K562 (cell line): ENCODE data around the gene RSPH10B.
"Not testable (repeated sequence)": the region's sequence is repeated elsewhere in the genome, so short reads cannot be mapped to it uniquely, and the experiment has no call there.

ENCODE experiments used
- CTCF ChIP-seq, 3 experiments: IDR thresholded peaks in 2 of 3; conservative IDR thresholded peaks in 1 of 3; 2 replicates each; pipeline ENCODE4 v1.5.1; 2011 to 2012; ENCODE audit warnings: low read length in 3 of 3, mild to moderate bottlenecking in 3 of 3, control low read depth in 2 of 3, improper control_type of control experiment in 1 of 3, inconsistent platforms in 1 of 3, low read depth in 1 of 3, mixed read lengths in 1 of 3, moderate library complexity in 1 of 3; ENCODE audit not compliant: insufficient read depth in 2 of 3
- ETS2 ChIP-seq: IDR thresholded peaks from 2 replicates; pipeline ENCODE4 v1.6.1; 2016; ENCODE audit warnings: borderline replicate concordance, missing genetic modification characterization, mild to moderate bottlenecking, moderate library complexity, missing compliant biosample characterization; ENCODE audit not compliant: poor library complexity, severe bottlenecking
- EZH2 ChIP-seq: IDR thresholded peaks from 2 replicates; pipeline ENCODE4 v1.6.1; 2012; ENCODE audit warnings: low read depth, mild to moderate bottlenecking, inconsistent platforms, low read length, borderline replicate concordance
- FOXM1 ChIP-seq, 2 experiments: fragments of 450-650 bp in 1 of 2; sonication (generic) in 1 of 2; formaldehyde crosslinking in 1 of 2; IDR thresholded peaks; 2 replicates each; pipeline versions ENCODE4 v1.6.1 to v1.9.0; 2017 to 2022; ENCODE audit warnings: low read depth in 2 of 2, mild to moderate bottlenecking in 2 of 2, missing genetic modification reagents in 1 of 2, moderate library complexity in 1 of 2
- KLF13 ChIP-seq: fragments of 450-650 bp; IDR thresholded peaks from 2 replicates; pipeline ENCODE4 v1.6.1; 2016; ENCODE audit warnings: missing genetic modification characterization, low read depth, mild to moderate bottlenecking, missing compliant biosample characterization, moderate library complexity, borderline replicate concordance
- MCM7 ChIP-seq, 2 experiments: fragments of 450-650 bp; IDR thresholded peaks; 2 replicates each; pipeline ENCODE4 v1.6.1; 2016 to 2018
- MXI1 ChIP-seq: IDR thresholded peaks from 2 replicates; pipeline ENCODE4 v1.6.1; 2011; ENCODE audit warnings: low read depth, mild to moderate bottlenecking, improper control_type of control experiment, low read length
- NR2C1 ChIP-seq, 2 experiments: fragments of 450-650 bp; IDR thresholded peaks; 2 replicates each; pipeline ENCODE4 v1.6.1; 2017; ENCODE audit warnings: mild to moderate bottlenecking in 2 of 2, antibody characterized with exemption in 1 of 2, inconsistent platforms in 1 of 2, missing compliant biosample characterization in 1 of 2, missing genetic modification characterization in 1 of 2
- POLR2AphosphoS5 ChIP-seq: IDR thresholded peaks from 2 replicates; pipeline ENCODE4 v1.6.1; 2011; ENCODE audit warnings: mild to moderate bottlenecking, low read depth, low read length, moderate library complexity; ENCODE audit not compliant: control insufficient read depth, insufficient read depth
- TCF3 ChIP-seq: sonication (generic); formaldehyde crosslinking; IDR thresholded peaks from 2 replicates; pipeline ENCODE4 v1.4.0; 2020; ENCODE audit warnings: mild to moderate bottlenecking, missing genetic modification reagents
- ZBTB8A ChIP-seq: fragments of 450-650 bp; IDR thresholded peaks from 2 replicates; pipeline ENCODE4 v1.6.1; 2018; ENCODE audit warnings: mild to moderate bottlenecking, moderate library complexity; ENCODE audit not compliant: partially characterized antibody
- ZNF232 ChIP-seq: sonication (generic); formaldehyde crosslinking; IDR thresholded peaks from 2 replicates; pipeline ENCODE4 v1.8.0; 2022; ENCODE audit warnings: mild to moderate bottlenecking, missing genetic modification reagents
- ZNF780A ChIP-seq: fragments of 250-450 bp; sonication (Bioruptor Pico); IDR thresholded peaks from 2 replicates; pipeline ENCODE4 v1.5.0; 2021; ENCODE audit warnings: mild to moderate bottlenecking
- TF ChIP-seq, protein P1 (sequence below): sonication (generic); formaldehyde crosslinking; IDR thresholded peaks from 2 replicates; pipeline ENCODE4 v1.8.1; 2023; ENCODE audit warnings: mild to moderate bottlenecking, missing genetic modification reagents

DNA sequence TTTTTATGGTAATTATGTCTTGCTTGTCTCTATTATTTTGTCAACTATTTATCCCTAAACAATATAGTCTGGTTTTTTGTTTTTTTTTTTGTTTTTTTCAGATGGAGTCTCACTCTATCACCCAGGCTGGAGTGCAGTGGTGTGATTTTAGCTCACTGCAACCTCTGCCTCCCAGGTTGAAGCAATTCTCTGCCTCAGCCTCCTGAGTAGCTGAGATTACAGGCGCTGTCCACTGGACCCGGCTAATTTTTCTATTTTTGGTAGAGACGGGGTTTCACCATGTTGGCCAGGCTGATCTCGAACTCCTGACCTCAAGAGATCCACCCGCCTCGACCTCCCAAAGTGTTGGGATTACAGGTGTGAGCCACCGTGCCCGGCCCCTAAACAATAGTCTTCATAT is 39.9 kb upstream of the RSPH10B start:
- not testable (repeated sequence) for TF ChIP-seq MCM7 (IDR thresholded peaks at IDR 0.05); CTCF (IDR thresholded peaks at IDR 0.05 in 2 of 3, conservative IDR thresholded peaks at IDR 0.05 in 1 of 3; ENCODE audit: insufficient read depth in 2 of 3, low read depth in 1 of 3, low read length in 3 of 3); FOXM1 (IDR thresholded peaks at IDR 0.05; ENCODE audit: low read depth); FOXM1 (CRISPR knock-in tag; IDR thresholded peaks at IDR 0.05; ENCODE audit: low read depth); ZNF232 (CRISPR knock-in tag); EZH2; ETS2 (tag); POLR2AphosphoS5; ZNF780A (CRISPR knock-in tag); MXI1; KLF13 (tag); ZBTB8A; TCF3 (CRISPR knock-in tag); NR2C1 (IDR thresholded peaks at IDR 0.05); NR2C1 (tag; IDR thresholded peaks at IDR 0.05)
- TF ChIP-seq, protein P1, sequence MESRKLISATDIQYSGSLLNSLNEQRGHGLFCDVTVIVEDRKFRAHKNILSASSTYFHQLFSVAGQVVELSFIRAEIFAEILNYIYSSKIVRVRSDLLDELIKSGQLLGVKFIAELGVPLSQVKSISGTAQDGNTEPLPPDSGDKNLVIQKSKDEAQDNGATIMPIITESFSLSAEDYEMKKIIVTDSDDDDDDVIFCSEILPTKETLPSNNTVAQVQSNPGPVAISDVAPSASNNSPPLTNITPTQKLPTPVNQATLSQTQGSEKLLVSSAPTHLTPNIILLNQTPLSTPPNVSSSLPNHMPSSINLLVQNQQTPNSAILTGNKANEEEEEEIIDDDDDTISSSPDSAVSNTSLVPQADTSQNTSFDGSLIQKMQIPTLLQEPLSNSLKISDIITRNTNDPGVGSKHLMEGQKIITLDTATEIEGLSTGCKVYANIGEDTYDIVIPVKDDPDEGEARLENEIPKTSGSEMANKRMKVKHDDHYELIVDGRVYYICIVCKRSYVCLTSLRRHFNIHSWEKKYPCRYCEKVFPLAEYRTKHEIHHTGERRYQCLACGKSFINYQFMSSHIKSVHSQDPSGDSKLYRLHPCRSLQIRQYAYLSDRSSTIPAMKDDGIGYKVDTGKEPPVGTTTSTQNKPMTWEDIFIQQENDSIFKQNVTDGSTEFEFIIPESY (CRISPR knock-in tag), result not testable (repeated sequence)
